Upper lobe of right lung (tissue), 1 donor: ENCODE results near the gene CDK14. TPM values are rescaled to one million over a fixed set of nuclear protein-coding genes. Genes with fewer than 3 reads are reported as not detected.

ENCODE experiments used
- ATAC-seq: fragments of 200-7000 bp; cut with Tn5 transposase; one replicate; pipeline ENCODE4 v1.9.1; 2020; ENCODE audit warnings: mild to moderate bottlenecking, moderate library complexity
- DNase-seq: peaks from one replicate; pipeline ENCODE4 v3.0.0-alpha.2; 2020
- H3K27ac ChIP-seq: fragments of 200-600 bp; one replicate; pipeline ENCODE4 v1.8.0; 2022
- H3K27me3 ChIP-seq: fragments of 200-600 bp; one replicate; pipeline ENCODE4 v1.8.0; 2022; ENCODE audit warnings: mild to moderate bottlenecking
- H3K36me3 ChIP-seq: fragments of 200-600 bp; one replicate; pipeline ENCODE4 v1.8.0; 2022
- H3K4me1 ChIP-seq: fragments of 200-600 bp; one replicate; pipeline ENCODE4 v1.8.0; 2022
- H3K4me3 ChIP-seq: fragments of 200-600 bp; one replicate; pipeline ENCODE4 v1.8.0; 2022; ENCODE audit warnings: mild to moderate bottlenecking
- H3K9me3 ChIP-seq: fragments of 200-600 bp; one replicate; pipeline ENCODE4 v1.8.0; 2022
- CTCF ChIP-seq: fragments of 200-600 bp; IDR thresholded peaks from one replicate; pipeline ENCODE4 v1.8.0; 2022; ENCODE audit warnings: antibody characterized with exemption
- intact Hi-C: fragments of 100-400 bp; cut with DNase I; formaldehyde crosslinking; loops from one replicate; pipeline ENCODE4 v1.11.0; 2022
- total RNA-seq: library from RNA; stranded (reverse); fragmentation: NEBNext Ultra II Directional; extraction: Animal tissue kit (Norgen Biotek cat#: 25700); gene quantifications from one replicate; pipeline ENCODE4 v1.2.1, GENCODE V29; 2021
- donor health status: DM: no; HTN: yes; CAD: no; lungs with severe emphysema.

The CDK14 gene
- total RNA-seq, 1 donor from 2014 or later: 47.2 TPM

GRCh38 chr7:90842430-90842788 is 246.3 kb downstream of the CDK14 start:
- TF ChIP-seq CTCF: no peak
- ATAC-seq: no peak
- Histone ChIP-seq H3K4me3 (no peak overlapping the region), H3K27ac (no peak overlapping the region), H3K27me3 (no peaks in the 10 kb centered on the region), H3K4me1 (no peaks in the 10 kb centered on the region), H3K36me3 (no peaks in the 10 kb centered on the region), H3K9me3 (no peaks in the 10 kb centered on the region)
- no peak for DNase-seq
- intact Hi-C loops: no loop called here

- TF ChIP-seq CTCF: no peak
- intact Hi-C loops: no loop called here
- ATAC-seq: no peak
Measured at GRCh38 chr7:90843472-90843871, 247.4 kb downstream of the CDK14 start.

GRCh38 chr7:90844421-90844820 is 248.3 kb downstream of the CDK14 start:
- intact Hi-C loops: no loop called here
- no peak for TF ChIP-seq CTCF

More at GRCh38 chr7:90843472-90843871, 247.4 kb downstream of the CDK14 start:
- Histone ChIP-seq H3K4me3 (no peak overlapping the region), H3K27me3 (no peaks in the 10 kb centered on the region), H3K9me3 (no peaks in the 10 kb centered on the region), H3K36me3 (no peaks in the 10 kb centered on the region), H3K27ac (no peak overlapping the region), H3K4me1 (no peaks in the 10 kb centered on the region)
- DNase-seq: no peak

GRCh38 chr7:90846192-90846591 is 250.1 kb downstream of the CDK14 start:
- H3K4me3 ChIP-seq: no peak overlapping the region
- H3K27me3 ChIP-seq: no peaks in the 10 kb centered on the region
- H3K4me1 ChIP-seq: no peaks in the 10 kb centered on the region
- H3K9me3 ChIP-seq: no peaks in the 10 kb centered on the region
- no peak for TF ChIP-seq CTCF
- no peak for ATAC-seq
- no peak overlapping the region for H3K27ac ChIP-seq
- intact Hi-C loops: no loop called here
- DNase-seq: no peak
- no peaks in the 10 kb centered on the region for H3K36me3 ChIP-seq

More at GRCh38 chr7:90844421-90844820, 248.3 kb downstream of the CDK14 start:
- Histone ChIP-seq H3K4me3 (no peak overlapping the region), H3K4me1 (no peaks in the 10 kb centered on the region), H3K9me3 (no peaks in the 10 kb centered on the region), H3K27me3 (no peaks in the 10 kb centered on the region), H3K36me3 (no peaks in the 10 kb centered on the region), H3K27ac (no peak overlapping the region)
- ATAC-seq (no peak), DNase-seq (no peak)

GRCh38 chr7:90850066-90850465 is 253.9 kb downstream of the CDK14 start:
- intact Hi-C loops: no loop called here
- H3K27me3 ChIP-seq: no peaks in the 10 kb centered on the region
- DNase-seq (no peak), ATAC-seq (no peak)
- TF ChIP-seq CTCF: no peak
- H3K27ac ChIP-seq: no peak overlapping the region
- no peaks in the 10 kb centered on the region for H3K9me3 ChIP-seq
- no peak overlapping the region for H3K4me3 ChIP-seq
- H3K36me3 ChIP-seq: no peaks in the 10 kb centered on the region
- no peaks in the 10 kb centered on the region for H3K4me1 ChIP-seq

- no peaks in the 10 kb centered on the region for H3K9me3 ChIP-seq
- no peak for ATAC-seq
- no peak overlapping the region for H3K4me3 ChIP-seq
- intact Hi-C loops: no loop called here
- TF ChIP-seq CTCF: no peak
- no peaks in the 10 kb centered on the region for H3K27me3 ChIP-seq
- H3K4me1 ChIP-seq: no peaks in the 10 kb centered on the region
- DNase-seq: no peak
- H3K27ac ChIP-seq: no peak overlapping the region
- no peaks in the 10 kb centered on the region for H3K36me3 ChIP-seq
Measured at GRCh38 chr7:90850471-90850870, 254.3 kb downstream of the CDK14 start.
